WTC11 (cell line): ENCODE results near the gene FSTL4. TPM values are rescaled to one million over a fixed set of nuclear protein-coding genes. Genes with fewer than 3 reads are reported as not detected.

Experiments used
- ATAC-seq: fragments of 200-7000 bp; cut with Tn5 transposase; 2 replicates; pipeline ENCODE4 v1.10.0; 2021; ENCODE audit warnings: mild to moderate bottlenecking, moderate library complexity
- CTCF ChIA-PET: fragments of 300-600 bp; sonication (Branson Sonifier 250); formaldehyde crosslinking; loops from one replicate; lab custom pipeline; 2021; ENCODE audit warnings: antibody characterized with exemption; lab: Charles Lee
- POLR2A ChIA-PET: fragments of 350-600 bp; sonication (Branson Sonifier 250); formaldehyde crosslinking; loops from one replicate; lab custom pipeline; 2021; ENCODE audit warnings: antibody characterized with exemption; lab: Charles Lee
- DNase-seq: peaks from one replicate; pipeline ENCODE4 v3.0.0; 2021; ENCODE audit warnings: low spot score
- H3K27ac Mint-ChIP-seq: 2 replicates; pipeline ENCODE4 v1.8.0; 2021; ENCODE audit warnings: mixed read lengths
- H3K27me3 Mint-ChIP-seq: 2 replicates; pipeline ENCODE4 v1.8.0; 2021; ENCODE audit warnings: low read depth, mild to moderate bottlenecking, moderate library complexity, mixed read lengths
- H3K36me3 Mint-ChIP-seq: 2 replicates; pipeline ENCODE4 v1.8.0; 2021; ENCODE audit warnings: mixed read lengths
- H3K4me1 Mint-ChIP-seq: 2 replicates; pipeline ENCODE4 v1.8.0; 2022; ENCODE audit warnings: mixed read lengths
- H3K4me3 Mint-ChIP-seq: 2 replicates; pipeline ENCODE4 v1.8.0; 2021; ENCODE audit warnings: mild to moderate bottlenecking, moderate library complexity, mixed read lengths
- H3K9me3 Mint-ChIP-seq: 2 replicates; pipeline ENCODE4 v1.8.0; 2021; ENCODE audit warnings: mixed read lengths
- ATF6 ChIP-seq: sonication (generic); formaldehyde crosslinking; IDR thresholded peaks from 2 replicates; pipeline ENCODE4 v1.8.1; 2023; ENCODE audit warnings: mild to moderate bottlenecking, missing genetic modification reagents
- CBFB ChIP-seq: sonication (generic); formaldehyde crosslinking; IDR thresholded peaks from 2 replicates; pipeline ENCODE4 v1.8.1; 2022; ENCODE audit warnings: mild to moderate bottlenecking, low read depth, missing genetic modification reagents
- EMX1 ChIP-seq: fragments of 250-450 bp; sonication (Bioruptor Pico); IDR thresholded peaks from 2 replicates; pipeline ENCODE4 v1.8.0; 2021; ENCODE audit warnings: mild to moderate bottlenecking
- FOXJ3 ChIP-seq: sonication (generic); formaldehyde crosslinking; IDR thresholded peaks from 2 replicates; pipeline ENCODE4 v1.9.0; 2021; ENCODE audit warnings: missing genetic modification reagents, mild to moderate bottlenecking, borderline replicate concordance
- FOXK1 ChIP-seq: sonication (generic); formaldehyde crosslinking; IDR thresholded peaks from 2 replicates; pipeline ENCODE4 v1.8.0; 2022; ENCODE audit warnings: mild to moderate bottlenecking, moderate library complexity, missing genetic modification reagents
- GABPB1 ChIP-seq: sonication (generic); formaldehyde crosslinking; IDR thresholded peaks from 2 replicates; pipeline ENCODE4 v1.8.1; 2023; ENCODE audit warnings: mild to moderate bottlenecking, missing genetic modification reagents
- GTF2I ChIP-seq: fragments of 250-450 bp; sonication (Bioruptor Pico); conservative IDR thresholded peaks from 2 replicates; pipeline ENCODE4 v1.4.0; 2021; ENCODE audit warnings: mild to moderate bottlenecking
- JAZF1 ChIP-seq: fragments of 250-450 bp; sonication (Bioruptor Pico); IDR thresholded peaks from 2 replicates; pipeline ENCODE4 v1.9.0; 2021; ENCODE audit warnings: moderate library complexity, mild to moderate bottlenecking, inconsistent platforms
- NFE2L1 ChIP-seq: sonication (generic); formaldehyde crosslinking; IDR thresholded peaks from 2 replicates; pipeline ENCODE4 v1.8.1; 2023; ENCODE audit warnings: missing genetic modification reagents
- NFYB ChIP-seq: sonication (generic); formaldehyde crosslinking; conservative IDR thresholded peaks from 2 replicates; pipeline ENCODE4 v1.8.0; 2022; ENCODE audit warnings: low read depth, missing genetic modification reagents
- RELA ChIP-seq: sonication (generic); formaldehyde crosslinking; IDR thresholded peaks from 2 replicates; pipeline ENCODE4 v1.8.1; 2022; ENCODE audit warnings: missing genetic modification reagents, mild to moderate bottlenecking, borderline replicate concordance
- RORB ChIP-seq: fragments of 250-450 bp; sonication (Bioruptor Pico); IDR thresholded peaks from 2 replicates; pipeline ENCODE4 v1.9.0; 2021; ENCODE audit warnings: mild to moderate bottlenecking
- SMAD4 ChIP-seq: sonication (generic); formaldehyde crosslinking; IDR thresholded peaks from 2 replicates; pipeline ENCODE4 v1.8.0; 2022; ENCODE audit warnings: mild to moderate bottlenecking, missing genetic modification reagents
- STAT6 ChIP-seq: sonication (generic); formaldehyde crosslinking; conservative IDR thresholded peaks from 2 replicates; pipeline ENCODE4 v1.8.1; 2023; ENCODE audit warnings: mild to moderate bottlenecking, low read depth, missing genetic modification reagents, moderate library complexity
- ZNF138 ChIP-seq: sonication (generic); formaldehyde crosslinking; conservative IDR thresholded peaks from 2 replicates; pipeline ENCODE4 v1.8.1; 2022; ENCODE audit warnings: mild to moderate bottlenecking, moderate library complexity, missing genetic modification reagents
- ZNF317 ChIP-seq: sonication (generic); formaldehyde crosslinking; IDR thresholded peaks from 2 replicates; pipeline ENCODE4 v1.8.1; 2023; ENCODE audit warnings: low read depth, mild to moderate bottlenecking, moderate library complexity, missing genetic modification reagents, borderline replicate concordance
- ZNF671 ChIP-seq: fragments of 250-450 bp; sonication (Bioruptor Pico); IDR thresholded peaks from 2 replicates; pipeline ENCODE4 v1.8.0; 2021; ENCODE audit warnings: mild to moderate bottlenecking
- total RNA-seq: library from RNA; stranded (reverse); gene quantifications from 3 replicates; pipeline ENCODE4 v1.2.3, GENCODE V29; 2021
- TF ChIP-seq, protein P1 (sequence below): sonication (generic); formaldehyde crosslinking; IDR thresholded peaks from 2 replicates; pipeline ENCODE4 v1.8.0; 2022; ENCODE audit warnings: mild to moderate bottlenecking, missing genetic modification reagents
- TF ChIP-seq, protein P2 (sequence below): sonication (generic); formaldehyde crosslinking; IDR thresholded peaks from 2 replicates; pipeline ENCODE4 v1.8.0; 2023; ENCODE audit warnings: mild to moderate bottlenecking, missing genetic modification reagents
- TF ChIP-seq, protein P3 (sequence below): sonication (generic); formaldehyde crosslinking; IDR thresholded peaks from 2 replicates; pipeline ENCODE4 v1.8.0; 2022; ENCODE audit warnings: missing genetic modification reagents

The FSTL4 gene
- total RNA-seq, 1 experiment from 2014 or later: 6.1 TPM

DNA sequence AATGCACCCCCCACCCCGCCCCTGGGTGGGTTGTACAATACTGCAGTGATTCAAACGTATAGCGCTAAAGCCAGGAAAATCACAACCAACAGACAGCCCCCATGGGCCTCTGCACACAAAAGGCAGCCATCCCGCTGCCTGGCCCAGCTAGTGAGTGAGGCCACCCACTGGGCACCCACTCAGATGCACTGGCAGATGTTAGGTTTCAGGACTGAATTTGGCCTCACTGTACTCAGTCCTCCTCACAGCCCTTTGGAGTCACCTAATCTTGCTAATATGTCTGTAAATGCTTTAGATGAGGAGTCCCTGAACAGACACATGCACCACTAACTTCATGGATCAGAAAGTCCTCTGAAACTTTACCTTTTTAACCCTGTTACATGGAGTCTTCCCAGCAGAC lies 87.7 kb downstream of the FSTL4 start:
- Mint-ChIP-seq H3K4me3 (no peak overlapping the region), H3K27ac (no peak overlapping the region), H3K9me3 (no peaks in the 10 kb centered on the region), H3K36me3 (no peaks in the 10 kb centered on the region), H3K27me3 (no peaks in the 10 kb centered on the region; the same call in 1 of the 2 replicates), H3K4me1 (peaks cover 23% of the 10 kb centered on the region)
- POLR2A ChIA-PET: interaction anchor here (0.9 kb wide), 1 partner anchor 434 kb away, joined by 7 read pairs; no protein-coding TSS in a partner anchor
- CTCF ChIA-PET: interaction anchor here (0.7 to 2.5 kb wide), 2 partner anchors 29 to 101 kb away, joined by 3 to 10 read pairs; no protein-coding TSS in a partner anchor
- ATAC-seq: no peak
- TF ChIP-seq GABPB1 (CRISPR knock-in tag) (no peak), GTF2I (CRISPR knock-in tag) (no peak), RORB (CRISPR knock-in tag) (no peak), EMX1 (CRISPR knock-in tag) (no peak), SMAD4 (CRISPR knock-in tag) (no peak), JAZF1 (CRISPR knock-in tag) (no peak), ZNF671 (no peak), ZNF317 (CRISPR knock-in tag) (no peak), STAT6 (CRISPR knock-in tag) (no peak), ZNF138 (no peak), NFYB (CRISPR knock-in tag) (no peak), RELA (CRISPR knock-in tag) (no peak), NFE2L1 (CRISPR knock-in tag) (no peak), ATF6 (no peak), FOXK1 (CRISPR knock-in tag) (no peak), FOXJ3 (no peak), CBFB (CRISPR knock-in tag) (no peak)
- TF ChIP-seq, protein P1, sequence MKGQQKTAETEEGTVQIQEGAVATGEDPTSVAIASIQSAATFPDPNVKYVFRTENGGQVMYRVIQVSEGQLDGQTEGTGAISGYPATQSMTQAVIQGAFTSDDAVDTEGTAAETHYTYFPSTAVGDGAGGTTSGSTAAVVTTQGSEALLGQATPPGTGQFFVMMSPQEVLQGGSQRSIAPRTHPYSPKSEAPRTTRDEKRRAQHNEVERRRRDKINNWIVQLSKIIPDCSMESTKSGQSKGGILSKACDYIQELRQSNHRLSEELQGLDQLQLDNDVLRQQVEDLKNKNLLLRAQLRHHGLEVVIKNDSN (CRISPR knock-in tag): no peak
- TF ChIP-seq, protein P2, sequence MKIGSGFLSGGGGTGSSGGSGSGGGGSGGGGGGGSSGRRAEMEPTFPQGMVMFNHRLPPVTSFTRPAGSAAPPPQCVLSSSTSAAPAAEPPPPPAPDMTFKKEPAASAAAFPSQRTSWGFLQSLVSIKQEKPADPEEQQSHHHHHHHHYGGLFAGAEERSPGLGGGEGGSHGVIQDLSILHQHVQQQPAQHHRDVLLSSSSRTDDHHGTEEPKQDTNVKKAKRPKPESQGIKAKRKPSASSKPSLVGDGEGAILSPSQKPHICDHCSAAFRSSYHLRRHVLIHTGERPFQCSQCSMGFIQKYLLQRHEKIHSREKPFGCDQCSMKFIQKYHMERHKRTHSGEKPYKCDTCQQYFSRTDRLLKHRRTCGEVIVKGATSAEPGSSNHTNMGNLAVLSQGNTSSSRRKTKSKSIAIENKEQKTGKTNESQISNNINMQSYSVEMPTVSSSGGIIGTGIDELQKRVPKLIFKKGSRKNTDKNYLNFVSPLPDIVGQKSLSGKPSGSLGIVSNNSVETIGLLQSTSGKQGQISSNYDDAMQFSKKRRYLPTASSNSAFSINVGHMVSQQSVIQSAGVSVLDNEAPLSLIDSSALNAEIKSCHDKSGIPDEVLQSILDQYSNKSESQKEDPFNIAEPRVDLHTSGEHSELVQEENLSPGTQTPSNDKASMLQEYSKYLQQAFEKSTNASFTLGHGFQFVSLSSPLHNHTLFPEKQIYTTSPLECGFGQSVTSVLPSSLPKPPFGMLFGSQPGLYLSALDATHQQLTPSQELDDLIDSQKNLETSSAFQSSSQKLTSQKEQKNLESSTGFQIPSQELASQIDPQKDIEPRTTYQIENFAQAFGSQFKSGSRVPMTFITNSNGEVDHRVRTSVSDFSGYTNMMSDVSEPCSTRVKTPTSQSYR (CRISPR knock-in tag): no peak
- TF ChIP-seq, protein P3, sequence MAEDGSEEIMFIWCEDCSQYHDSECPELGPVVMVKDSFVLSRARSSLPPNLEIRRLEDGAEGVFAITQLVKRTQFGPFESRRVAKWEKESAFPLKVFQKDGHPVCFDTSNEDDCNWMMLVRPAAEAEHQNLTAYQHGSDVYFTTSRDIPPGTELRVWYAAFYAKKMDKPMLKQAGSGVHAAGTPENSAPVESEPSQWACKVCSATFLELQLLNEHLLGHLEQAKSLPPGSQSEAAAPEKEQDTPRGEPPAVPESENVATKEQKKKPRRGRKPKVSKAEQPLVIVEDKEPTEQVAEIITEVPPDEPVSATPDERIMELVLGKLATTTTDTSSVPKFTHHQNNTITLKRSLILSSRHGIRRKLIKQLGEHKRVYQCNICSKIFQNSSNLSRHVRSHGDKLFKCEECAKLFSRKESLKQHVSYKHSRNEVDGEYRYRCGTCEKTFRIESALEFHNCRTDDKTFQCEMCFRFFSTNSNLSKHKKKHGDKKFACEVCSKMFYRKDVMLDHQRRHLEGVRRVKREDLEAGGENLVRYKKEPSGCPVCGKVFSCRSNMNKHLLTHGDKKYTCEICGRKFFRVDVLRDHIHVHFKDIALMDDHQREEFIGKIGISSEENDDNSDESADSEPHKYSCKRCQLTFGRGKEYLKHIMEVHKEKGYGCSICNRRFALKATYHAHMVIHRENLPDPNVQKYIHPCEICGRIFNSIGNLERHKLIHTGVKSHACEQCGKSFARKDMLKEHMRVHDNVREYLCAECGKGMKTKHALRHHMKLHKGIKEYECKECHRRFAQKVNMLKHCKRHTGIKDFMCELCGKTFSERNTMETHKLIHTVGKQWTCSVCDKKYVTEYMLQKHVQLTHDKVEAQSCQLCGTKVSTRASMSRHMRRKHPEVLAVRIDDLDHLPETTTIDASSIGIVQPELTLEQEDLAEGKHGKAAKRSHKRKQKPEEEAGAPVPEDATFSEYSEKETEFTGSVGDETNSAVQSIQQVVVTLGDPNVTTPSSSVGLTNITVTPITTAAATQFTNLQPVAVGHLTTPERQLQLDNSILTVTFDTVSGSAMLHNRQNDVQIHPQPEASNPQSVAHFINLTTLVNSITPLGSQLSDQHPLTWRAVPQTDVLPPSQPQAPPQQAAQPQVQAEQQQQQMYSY (CRISPR knock-in tag): no peak
- no peak for DNase-seq
